SHP77 treated with DMSO at 0.1 percent for 48 hours (cell line): ENCODE measurements around the gene KCNIP2.

Experiments used
- DNase-seq: peaks from one replicate; lab custom pipeline; 2025; lab: John Stamatoyannopoulos, UW

The KCNIP2 gene

GRCh38 chr10:101782811-101783735, 60.5 kb downstream of the KCNIP2 start, which contains the start of gene NPM3:
Gene NPM3, minus strand, starts transcription at chr10:101783446. Its CDS starts 56 bp downstream, at chr10:101783390.
- peak; percentile 49 for DNase-seq

DNA sequence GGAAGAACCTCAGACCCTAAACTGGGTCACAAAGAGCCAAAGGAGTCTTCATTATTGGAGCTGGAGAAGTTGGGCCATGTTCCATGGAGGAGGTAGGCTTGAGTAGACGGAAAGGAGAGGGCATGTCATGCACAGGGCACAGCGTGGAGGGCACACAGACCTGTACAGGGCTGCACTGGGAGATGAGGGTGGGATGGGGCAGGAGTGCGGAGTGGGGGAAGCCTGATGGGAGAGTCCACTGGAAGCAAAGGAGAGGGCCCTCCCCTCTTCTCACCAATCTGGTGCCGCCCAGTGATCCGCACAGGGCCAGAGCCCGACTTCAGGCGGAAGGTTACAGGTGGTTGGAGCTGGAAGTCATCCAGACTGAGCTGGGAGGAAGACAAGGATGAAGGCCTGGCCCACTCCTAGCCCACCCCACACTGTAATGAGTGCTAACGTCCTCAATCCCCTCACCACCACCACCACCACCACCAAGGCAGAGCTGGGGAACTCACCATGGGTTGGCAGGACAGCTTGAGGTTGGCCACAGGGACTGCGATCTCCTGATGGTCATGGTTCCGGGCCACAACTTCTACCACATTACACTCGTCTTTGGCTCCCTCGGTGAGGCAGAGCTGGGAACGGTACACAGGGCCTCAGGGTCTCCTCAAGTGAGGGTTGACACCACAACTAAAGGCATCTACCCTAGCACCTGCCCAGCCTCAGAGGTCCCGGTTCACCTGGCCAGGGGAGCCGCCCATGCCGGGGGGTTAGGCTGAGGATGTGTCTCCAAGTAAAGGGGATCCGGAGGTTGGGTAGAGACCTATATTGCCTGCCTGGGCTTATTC, 61.4 kb downstream of the KCNIP2 start:
- no peak for DNase-seq

GRCh38 chr10:101781655-101781983, 62.0 kb downstream of the KCNIP2 start:
- no peak for DNase-seq

DNA sequence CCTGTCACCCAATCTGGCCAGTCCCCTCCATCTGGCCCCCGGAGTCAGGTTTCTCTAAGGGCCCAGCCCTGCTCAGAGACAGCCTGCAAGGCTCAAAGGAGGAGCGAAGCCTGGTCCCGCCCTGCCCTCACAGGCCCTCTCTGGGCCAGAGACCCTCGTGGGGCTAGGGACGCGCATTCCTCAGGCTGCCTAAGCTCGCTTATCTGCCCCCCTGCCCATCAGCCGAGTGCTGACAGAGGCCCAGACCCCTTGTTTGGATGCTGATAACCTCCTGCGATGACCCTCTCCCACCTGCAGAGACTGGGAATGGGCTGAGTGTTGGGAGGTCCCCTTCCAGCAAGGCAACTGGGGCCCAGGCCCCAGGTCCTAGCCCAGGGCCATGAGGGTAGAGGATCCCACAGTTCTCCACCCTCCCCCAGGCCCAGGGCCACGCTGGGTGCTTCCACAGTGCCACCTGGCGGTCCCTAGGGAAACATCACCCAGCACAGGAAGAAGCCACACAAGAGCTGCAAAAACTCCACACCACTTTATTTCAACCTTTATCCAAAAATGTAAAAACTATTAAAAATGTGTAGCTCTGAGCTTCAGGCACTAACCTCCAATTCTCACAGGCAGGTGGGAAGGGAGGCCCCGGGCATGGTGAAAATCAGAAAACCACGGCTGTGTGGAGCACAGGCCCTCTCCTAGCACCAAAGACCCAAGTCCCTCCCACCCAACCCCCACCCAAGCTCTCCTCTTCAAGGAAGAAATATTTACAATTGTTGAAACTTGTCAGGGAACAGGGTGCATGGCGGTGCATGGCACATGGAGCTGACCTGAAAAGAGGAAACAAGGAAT, 62.6 kb downstream of the KCNIP2 start:
- no peak for DNase-seq

DNA sequence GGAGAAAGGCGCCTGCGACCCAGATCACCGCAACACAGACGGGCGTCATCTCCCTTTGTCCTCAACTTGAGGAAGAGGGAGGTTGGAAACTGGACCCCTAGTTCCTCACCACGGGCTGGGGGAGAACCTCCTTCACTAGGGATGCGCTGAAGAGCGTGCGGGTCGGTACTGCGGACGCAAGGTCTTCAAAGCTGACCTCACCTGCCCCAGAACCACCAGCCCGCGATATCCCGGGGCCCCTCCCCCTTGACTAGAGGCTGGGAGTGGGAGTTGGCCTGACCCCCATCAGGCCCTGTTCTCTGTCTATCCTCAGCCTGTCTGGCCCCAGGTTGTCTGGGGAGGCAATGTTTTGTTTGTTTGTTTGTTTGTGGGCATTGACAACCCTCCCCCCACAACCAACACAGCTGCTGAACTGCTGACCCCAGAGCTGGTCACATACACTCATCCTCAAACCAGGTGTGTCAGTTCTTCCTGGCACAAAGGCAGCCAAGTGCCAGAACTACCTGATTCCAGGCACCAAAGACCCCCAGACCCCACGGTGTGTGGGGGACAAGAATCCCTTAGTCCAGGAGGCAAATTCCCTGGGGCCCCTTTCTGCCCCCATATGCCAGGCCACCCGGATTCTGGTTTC, 63.3 kb downstream of the KCNIP2 start:
- no peak for DNase-seq

DNA sequence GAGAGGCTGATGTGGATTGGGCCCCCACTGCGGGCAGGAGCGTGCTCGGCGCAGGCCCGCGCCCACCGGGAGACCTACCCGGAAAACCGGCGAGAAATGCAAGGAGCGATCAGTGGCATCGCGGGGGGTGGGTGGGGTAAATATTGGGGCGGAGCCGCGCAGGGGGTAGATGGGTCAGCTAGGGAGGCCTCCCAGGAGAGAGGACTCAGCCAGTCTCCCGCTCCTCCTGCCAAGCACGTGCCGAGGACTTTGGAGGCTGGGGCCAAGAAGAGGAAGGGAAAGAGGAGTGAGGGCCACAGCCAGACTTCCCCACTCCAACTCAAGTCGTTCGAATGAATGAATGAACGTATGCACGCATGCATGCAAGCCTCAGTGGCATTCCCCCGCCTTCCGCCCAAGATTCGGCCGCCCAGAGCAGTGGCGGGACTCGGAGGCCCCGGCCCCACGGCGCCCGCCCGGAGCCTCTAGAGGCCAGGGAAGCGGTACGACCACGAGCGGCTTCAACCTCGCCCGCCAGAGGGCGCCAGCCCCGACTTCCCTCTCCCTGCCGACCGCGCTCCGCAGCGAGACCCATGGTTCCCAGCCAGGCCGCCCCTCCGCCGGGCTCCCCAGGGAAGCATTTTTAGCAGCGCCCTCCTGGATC, 63.9 kb downstream of the KCNIP2 start:
- DNase-seq: no peak

GRCh38 chr10:101778781-101779543, 64.6 kb downstream of the KCNIP2 start:
- DNase-seq: no peak

- no peak for DNase-seq
These were observed 65.3 kb downstream of the KCNIP2 start for GRCh38 chr10:101778151-101778780.

DNA sequence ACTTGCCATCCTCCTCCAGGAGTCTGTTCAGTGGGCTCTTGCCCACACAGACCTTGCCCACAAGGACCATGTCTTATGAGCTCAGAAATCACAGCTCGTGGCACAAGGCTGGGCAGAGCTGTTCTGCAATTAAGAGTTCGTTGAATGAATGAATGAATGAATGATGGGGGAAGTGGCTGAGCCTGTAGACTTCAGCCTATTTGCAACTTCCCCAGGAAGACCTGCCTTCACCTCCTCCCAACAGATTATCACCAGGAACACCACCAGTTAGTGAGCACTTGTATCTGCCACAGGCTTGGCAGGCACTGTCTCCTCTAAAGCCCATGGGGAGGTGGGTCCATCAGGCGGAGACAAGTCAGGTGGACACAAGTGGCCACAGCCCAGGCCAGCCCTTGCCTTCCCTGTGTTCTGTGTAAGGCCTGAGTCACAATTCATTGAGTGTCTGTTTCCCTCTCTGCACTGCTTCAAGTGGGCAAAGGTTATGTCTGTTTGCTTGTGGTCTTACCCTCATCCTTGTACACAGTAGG, 65.9 kb downstream of the KCNIP2 start:
- DNase-seq: no peak

DNA sequence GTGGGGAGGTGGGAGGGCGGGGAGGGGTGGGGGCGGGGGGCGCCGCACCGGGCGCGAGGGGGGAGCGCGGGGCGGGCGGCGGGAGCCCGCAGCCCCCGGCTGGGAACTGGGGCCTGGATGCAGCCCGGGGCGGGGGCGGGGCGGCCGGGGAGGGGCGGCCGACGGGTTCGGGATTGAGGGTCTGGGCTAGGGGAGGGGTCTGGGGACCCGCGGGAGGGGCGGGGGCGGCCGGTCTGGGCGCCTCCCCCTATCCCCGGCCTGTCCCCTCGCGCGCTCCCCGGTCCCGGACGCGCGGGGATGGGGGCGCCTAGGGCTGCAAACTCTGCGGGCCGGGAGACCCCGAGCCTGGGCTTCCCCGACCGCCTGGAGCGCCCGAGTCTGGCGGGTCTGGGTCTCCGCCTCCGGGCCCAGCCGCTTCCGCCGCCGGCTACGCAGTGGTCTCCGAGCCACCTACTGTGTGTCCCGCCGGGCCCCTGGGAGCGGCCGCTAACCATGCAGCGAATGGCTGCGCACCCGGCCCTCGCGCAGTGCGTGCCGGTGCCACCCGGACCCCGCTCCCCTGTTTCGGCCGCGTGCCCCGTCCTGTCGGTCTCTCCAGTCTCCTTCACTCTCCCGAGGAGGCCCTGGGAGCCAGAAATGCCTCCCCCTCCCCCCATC, 67.3 kb downstream of the KCNIP2 start:
- DNase-seq: no peak
